Right ventricle myocardium superior (tissue), 1 donor: Measurements from ENCODE around the gene LRRC1. TPM values are rescaled to one million over a fixed set of nuclear protein-coding genes. Genes with fewer than 3 reads are reported as not detected.

Experiments used
- ATAC-seq: fragments of 200-7000 bp; cut with Tn5 transposase; one replicate; pipeline ENCODE4 v1.9.1; 2020; ENCODE audit warnings: mild to moderate bottlenecking; ENCODE audit not compliant: poor library complexity
- DNase-seq: peaks from one replicate; pipeline ENCODE4 v3.0.0-alpha.2; 2020
- intact Hi-C: fragments of 100-400 bp; cut with DNase I; formaldehyde crosslinking; loops from one replicate; pipeline ENCODE4 v1.11.2; 2022
- total RNA-seq: library from RNA; stranded (reverse); fragmentation: NEBNext Ultra II Directional; extraction: Animal tissue kit (Norgen Biotek cat#: 25700); gene quantifications from one replicate; pipeline ENCODE4 v1.2.1, GENCODE V29; 2021
- donor health status: DM: no; HTN: yes; CAD: no; lungs with severe emphysema.

The LRRC1 gene
- total RNA-seq, 1 donor from 2014 or later = 1.8 TPM

DNA sequence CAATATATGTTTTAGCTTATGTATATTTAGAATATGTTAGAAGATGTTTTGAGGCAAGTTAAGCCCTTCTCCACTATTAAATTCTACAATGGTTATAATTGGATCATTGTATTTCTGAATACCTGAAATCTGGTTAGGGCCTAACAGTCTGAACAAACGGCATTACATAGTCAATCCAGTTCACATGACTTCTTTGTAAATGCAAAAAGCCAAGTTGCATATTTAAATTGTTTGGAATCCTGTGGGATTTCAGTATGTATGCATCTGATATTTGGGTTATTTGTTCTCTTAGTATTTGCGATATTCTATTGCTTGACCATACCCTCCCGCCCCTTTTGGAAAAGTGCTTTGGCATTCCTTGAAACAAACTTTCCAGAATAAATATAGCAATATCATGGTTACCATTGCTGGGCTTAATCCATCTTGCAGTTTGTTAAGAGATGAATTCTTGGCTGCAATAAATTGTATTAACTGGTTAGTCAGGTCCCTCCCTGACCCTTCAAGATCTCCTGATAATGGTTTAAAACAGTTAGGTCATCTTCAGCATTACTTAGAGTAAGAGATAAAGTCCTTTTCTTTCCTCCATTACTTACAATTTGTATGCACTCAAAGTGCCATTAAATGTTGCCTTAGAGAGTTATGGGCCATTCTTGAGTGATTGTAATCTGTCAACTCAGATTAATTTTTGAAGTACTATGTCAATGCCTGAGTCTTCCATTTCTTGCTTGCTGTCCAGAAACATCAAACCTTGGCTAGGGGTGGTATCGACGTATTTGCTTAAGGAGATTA, 36.5 kb downstream of the LRRC1 start:
- no peak for ATAC-seq
- intact Hi-C loops = no loop called here
- no peak for DNase-seq

DNA sequence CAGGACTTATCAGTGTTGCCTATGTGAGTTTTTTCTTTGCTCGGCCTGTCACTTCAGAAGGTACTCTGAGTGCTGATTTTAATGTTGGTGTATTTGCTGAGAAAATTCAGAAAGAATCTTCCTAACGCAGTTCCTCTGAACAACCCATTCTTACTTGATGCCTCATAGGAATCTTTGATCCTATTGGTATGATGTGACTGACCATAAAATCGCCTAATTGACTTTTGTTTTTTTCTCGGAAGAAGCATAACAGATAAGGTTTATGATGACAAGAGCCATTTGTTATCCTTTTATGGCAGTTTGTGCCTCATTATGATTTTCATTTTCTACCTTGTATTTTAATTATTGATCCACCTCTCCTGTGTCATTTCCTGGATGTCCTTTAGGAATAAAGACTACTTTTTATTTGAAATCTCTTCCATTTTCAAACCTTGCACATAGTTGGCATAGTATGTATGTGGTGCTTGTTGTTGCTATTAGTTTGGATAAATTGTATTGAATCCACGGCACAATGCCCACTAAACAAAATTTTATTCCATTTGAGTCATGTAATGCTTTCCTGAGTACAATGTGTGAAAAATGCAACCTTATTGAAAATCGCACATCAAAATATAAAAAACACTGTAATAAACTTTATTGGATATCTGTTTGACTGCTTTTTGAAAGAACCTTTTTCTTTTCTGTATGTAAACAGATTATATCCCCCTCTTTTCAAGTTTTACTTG, 37.3 kb downstream of the LRRC1 start:
- intact Hi-C loops = no loop called here
- no peak for DNase-seq
- ATAC-seq = no peak

DNA sequence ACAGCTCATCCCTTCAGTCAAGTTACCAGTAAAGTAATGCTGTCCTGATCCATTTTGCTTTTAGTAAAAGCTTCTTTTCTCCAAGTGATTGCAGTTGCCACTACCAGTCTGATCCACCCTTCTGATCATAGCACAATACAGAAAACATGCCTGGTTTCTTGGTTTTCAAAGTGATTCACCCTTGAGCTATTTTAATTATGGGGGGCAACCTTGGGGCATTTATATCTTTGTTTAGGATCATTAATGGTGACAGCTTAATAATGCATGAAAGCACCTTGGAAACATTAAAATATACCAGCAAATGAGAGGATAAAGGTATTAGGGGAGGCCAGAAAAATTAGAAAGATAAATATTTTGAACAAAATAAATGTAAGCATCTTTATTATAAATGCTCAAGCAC, 38.4 kb downstream of the LRRC1 start:
- intact Hi-C loops = no loop called here
- ATAC-seq = no peak
- no peak for DNase-seq

DNA sequence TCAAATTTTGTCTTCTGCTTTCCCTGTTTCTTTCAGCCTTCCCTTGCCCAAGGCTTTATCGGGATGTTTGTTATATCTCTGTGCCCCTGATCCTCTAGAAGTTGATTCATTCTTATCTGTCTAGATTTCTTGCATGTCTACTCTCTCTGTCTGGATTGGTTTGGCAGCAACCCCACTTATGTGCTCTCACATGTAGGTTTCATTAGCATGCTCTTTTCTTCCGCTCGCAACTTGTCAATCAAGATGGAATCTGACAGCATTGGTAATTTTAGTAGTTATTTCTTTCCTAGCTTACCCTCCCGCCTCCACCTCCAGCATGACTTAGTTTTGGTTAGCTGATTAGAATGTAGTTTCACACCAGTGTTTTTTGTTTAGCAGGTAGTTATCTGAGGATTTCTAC, 39.3 kb downstream of the LRRC1 start:
- intact Hi-C loops = no loop called here
- DNase-seq = no peak
- ATAC-seq = no peak

DNA sequence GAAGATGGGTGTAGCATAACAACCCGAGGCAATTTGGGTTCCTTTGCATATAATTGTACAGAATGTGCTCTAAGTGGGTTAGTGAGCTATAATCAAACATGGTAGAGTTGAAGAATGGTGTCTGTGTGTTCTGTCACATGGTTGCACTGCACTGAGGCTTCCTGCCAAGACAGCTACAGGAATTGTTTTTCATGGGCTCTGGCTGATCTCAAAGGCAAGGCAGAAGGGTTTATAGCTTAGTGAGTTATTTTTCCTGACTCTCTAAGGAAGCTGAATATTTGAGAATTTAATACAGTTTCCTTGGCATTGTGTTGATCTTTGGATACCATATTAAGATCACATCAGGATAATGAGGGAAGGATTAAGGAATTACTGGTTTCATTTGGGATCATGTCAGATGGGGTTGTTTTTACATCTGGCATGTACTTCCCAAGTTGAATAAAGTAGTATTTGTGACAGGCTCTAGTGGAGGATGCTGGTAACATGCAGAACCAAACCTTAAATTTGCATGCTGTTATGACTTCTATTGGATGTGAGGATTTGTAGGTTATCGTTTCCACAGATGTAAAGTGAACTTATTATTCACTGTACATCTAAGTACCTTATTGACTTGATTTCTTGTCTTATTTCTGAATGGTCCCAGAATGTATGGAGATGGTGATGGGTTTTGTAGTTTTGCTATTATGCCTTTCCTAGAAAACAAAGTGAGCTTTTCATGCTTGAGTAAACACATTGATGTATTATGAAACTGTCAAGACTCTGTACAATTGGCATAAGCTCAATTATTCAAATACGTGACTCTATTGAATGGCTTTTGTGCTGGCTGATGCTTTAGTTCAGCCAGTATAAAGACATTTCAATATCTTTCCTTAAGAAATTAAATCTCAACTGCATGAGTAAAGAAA, 43.3 kb downstream of the LRRC1 start:
- DNase-seq (no peak), ATAC-seq (peak; percentile 69)
- intact Hi-C loops = no loop called here

DNA sequence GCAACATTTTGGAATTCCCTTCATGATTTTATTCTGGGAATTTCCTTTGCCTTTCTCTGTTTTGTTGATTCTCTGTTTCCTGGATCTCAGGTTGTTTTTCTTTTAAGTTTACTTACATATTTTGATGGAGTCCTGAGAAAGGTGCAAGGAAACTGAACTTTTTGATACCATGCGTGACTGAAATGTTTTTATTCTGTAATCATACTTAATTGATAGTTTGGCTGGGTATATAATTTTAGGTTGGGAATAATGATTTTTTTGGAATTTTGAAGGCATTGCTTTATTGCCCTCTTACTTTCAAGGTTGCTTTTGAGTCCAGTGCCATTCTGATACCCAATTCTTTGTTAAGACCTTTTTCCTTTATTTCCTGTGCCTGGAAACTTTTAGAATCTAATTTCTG, 45.2 kb downstream of the LRRC1 start:
- DNase-seq (no peak), ATAC-seq (no peak)
- intact Hi-C loops = no loop called here

DNA sequence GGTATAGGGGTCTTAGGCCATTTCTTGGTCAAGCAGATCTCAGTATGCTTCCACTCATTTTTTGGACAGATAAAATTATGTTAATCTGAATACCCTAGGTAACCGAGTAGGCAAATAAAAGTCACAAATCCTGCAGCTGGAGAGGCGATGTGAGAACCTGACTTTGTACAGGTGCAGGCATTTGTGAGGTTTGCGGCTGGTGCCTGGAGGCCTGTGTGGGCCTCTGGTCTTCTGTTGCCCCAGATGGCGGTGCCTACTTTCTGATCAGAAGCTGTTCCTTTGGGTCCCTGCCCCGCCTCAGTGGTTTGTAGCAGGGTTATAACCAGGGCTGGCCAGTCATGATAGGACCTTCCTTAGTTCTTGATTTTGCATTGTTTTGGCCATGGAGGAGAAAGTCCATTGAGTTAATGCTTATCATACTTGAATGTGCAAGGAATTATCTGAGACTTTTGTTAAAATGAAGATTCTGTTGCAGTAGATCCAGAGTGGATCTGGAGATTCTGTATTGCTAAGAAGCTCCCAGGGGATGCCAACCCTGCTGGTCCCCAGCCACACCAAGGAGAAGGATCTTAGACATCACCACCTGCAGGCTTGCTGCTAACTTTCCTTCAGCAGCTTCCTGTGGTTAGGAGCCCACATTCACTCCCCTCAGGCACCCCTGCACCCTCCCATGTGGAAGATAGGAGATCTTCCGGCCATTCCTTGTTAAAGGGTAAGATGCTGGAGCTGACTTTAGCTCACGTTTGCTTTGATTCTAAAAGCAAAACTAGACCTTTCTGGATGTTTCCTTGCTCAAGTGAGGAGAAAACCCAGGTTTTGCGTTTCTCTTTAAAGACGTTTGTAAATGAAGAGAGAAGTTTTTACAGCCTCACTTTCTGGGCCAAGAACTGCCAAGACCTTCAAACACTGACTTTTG, 50.7 kb downstream of the LRRC1 start:
- ATAC-seq (no peak), DNase-seq (no peak)
- intact Hi-C loops = no loop called here

DNA sequence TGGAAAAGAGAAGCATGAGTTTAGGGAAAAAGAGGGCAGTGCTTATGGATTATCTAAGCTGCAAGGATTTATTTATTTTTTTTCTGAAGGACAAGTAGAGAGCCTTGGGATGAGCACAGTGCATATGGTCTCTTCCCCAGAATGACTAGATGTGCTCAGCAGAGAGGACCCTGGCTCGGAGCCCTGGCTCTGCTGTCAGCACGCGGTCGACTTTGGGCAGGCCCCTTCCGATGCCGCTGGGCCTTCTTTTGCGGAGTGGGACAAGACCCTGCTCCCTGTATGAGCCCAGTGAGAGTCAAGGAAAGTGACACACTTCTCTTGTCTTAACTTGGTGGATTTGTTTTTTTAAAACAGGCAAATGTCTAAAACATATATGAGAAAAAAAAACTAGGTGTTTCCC, 51.4 kb downstream of the LRRC1 start:
- no peak for ATAC-seq
- DNase-seq = no peak
- intact Hi-C loops = no loop called here

DNA sequence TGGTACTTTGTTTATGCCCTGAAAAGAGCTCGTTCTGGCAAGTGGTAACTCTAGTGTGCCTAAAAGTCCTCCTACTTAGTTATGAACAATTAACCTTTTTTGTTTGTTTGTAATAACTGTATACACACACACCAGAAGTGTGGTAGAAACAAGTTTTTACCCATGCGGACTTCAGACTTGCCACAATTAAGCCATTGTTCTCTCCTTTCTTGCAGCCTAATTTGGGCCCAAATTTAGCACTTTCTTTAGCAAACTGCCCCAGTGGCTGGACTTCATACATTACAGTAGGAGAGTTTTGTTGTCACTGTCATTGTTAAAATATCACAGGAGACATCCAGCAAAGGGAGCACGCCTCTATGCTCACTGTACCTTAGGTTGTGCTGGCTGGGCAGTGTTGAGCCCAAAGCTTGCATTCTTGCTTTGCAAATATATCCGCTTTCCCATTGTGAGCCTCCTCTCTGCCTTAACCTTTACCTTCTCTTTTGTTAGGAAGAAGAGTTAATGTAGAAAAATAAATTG, 53.0 kb downstream of the LRRC1 start:
- DNase-seq = no peak
- no peak for ATAC-seq
- intact Hi-C loops = no loop called here

DNA sequence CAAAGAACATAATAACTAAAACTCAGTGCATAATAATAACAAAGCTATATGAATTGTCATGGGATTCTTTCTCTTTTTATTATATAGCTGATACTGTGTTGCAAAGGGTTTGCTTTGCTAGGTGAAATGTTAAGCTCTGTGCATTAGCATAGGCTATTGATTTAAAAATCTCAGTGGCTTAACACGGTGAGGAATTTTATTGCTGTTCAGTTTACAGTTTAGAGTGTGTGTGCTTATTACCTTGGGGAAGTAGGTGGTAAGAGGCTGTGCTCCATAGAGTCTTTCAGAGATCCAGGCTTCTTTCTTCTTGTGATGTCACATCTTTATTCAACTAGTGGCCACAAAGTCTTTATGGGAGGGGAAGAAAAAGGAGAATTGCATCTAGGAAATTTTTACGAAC, 55.7 kb downstream of the LRRC1 start:
- DNase-seq (no peak), ATAC-seq (no peak)
- intact Hi-C loops = no loop called here

DNA sequence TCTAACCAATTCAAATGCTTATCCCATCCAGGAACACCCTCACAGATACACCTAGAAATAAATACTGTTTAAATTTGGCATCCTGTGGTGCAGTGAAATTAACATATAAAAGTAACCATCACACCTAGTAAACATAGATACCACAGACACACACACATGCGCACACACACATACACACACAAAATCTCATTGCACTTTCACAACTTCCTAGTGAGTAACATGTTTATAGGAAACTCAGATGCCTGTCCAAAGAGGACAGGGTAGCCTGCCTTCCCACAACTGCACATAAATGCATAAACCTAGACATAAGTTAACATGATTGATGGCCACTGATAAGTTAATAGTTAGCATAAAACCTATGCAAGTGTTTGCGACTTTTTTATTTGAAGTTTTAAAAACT, 56.8 kb downstream of the LRRC1 start:
- DNase-seq (no peak), ATAC-seq (no peak)
- intact Hi-C loops = no loop called here

DNA sequence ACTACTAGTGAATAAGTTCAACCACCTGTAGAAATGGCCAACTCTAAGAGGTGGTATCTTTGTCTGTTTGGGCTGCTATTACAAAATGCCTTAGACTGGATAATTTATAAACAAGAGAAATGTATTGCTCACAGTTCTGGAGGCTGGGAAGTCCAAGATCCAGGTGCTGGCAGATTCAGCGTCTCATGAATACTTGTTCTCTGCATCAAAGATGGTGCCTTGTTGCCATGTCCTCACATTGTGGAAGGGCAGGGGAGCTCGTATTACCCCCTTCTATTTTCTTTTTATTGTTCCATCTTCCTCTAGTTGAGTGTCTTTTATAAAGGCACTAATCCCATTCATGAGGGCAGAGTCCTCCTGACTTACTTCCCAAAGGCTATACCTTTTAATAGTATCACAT, 58.0 kb downstream of the LRRC1 start:
- DNase-seq (no peak), ATAC-seq (no peak)
- intact Hi-C loops = no loop called here

DNA sequence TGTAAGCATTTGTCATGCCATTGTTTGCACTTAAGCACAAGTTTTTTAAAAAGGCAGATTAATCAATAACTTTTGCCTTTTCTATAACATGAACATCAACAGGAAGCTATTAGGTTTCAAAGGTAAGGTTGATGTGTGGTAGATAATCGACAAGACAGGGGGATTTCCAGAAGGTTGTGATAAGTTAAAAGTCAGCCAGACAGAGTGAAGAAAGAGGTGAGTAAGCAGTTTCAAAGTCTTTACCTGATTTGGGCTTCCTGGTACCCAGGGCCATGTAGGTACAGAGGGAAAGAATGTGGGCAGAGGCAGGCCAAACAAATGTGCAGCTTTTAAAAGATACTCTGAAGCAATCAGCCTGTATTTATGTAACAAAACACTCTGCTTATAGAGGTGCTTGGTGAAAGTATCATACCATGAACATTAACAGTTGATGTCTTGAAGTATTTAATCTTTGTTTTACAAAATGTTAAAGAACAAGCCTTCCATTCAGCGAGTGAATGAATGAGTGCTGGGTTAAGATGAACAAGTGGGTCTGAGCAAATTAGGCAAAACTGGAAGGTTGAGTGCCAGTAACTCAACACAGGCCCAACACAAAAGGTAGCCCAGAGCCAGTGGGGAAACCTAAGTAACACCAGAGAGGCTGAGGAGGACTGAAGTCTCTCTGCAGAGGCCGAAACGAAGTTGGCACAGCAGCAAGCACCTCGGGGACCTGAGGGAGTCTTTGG, 60.2 kb downstream of the LRRC1 start:
- intact Hi-C loops = no loop called here
- no peak for DNase-seq
- no peak for ATAC-seq

DNA sequence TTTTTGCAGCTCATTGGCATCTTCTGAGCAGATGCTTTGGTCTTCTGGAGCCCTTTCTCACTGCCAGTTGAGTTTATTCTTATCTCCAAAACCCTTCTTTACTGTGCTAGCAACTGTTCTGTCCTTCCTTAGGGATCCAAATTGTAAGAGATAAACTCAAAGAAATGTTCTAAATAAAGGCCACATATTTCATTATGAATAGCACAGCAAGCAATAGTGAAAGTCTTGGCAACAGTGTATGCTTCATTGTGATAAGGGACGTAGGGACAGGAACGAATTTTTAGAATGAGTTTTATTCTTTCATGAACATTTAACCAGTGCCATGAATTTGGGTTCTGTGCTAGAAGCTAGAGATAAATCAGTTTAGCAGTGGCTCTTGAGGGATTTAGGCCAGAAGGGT, 61.1 kb downstream of the LRRC1 start:
- DNase-seq = no peak
- intact Hi-C loops = no loop called here
- ATAC-seq = peak; percentile 27

DNA sequence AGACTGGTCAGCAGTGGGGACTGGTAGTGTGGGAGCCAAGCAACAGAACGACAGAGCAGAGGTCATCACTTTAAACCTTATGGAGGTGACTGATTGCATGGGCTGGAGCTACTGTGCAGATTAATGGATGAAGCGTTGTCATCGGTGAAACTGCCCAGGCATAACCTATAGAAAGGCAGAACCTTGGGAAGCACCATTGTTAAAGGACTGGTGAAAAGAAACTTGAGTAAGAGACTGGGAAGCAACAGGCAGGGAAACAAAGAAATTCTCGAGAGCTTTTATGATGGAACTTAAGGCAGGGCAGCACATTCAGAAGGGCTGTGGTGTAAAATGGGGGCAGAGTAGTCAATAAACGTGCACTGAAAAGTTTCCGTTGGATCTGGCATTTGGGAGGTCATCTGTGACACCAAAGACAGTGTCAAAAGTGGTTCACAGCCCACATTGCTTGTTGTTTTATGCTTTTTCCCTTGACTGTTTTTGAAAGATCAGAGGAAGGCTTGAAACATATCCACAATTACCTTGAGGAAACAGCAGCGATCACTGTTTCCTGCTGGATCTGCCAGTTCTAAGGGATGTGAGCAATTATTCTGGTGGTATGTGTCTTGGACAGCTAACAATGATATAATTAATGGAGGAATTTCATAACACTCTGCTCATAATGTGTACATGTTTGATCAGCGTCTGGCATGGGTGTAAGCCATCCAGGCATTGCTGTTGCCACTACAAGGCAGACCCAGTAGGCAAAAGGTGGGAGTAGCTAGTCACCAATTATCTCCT, 62.7 kb downstream of the LRRC1 start:
- intact Hi-C loops = no loop called here
- no peak for ATAC-seq

DNA sequence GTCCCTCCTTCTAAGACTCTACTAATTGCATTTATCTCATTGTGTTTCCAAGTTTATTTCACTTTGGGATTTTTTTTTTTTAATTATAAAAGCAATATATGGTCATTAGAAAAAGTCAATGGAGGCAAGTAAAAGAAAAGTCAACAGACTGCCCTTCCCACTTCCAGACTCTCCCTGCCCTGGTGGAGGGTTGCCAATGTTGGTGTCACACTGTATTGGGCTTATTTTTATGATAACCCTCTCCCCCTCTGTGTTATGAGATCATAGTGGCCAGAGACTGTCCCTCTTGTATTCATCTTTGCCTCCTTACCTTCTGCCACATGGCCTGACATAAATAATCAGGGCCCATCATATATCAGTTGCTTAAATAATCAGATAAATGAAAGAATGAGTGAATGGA, 63.4 kb downstream of the LRRC1 start:
- ATAC-seq (no peak), DNase-seq (no peak)
- intact Hi-C loops = no loop called here

More for the DNA sequence above, 62.7 kb downstream of the LRRC1 start:
- no peak for DNase-seq

DNA sequence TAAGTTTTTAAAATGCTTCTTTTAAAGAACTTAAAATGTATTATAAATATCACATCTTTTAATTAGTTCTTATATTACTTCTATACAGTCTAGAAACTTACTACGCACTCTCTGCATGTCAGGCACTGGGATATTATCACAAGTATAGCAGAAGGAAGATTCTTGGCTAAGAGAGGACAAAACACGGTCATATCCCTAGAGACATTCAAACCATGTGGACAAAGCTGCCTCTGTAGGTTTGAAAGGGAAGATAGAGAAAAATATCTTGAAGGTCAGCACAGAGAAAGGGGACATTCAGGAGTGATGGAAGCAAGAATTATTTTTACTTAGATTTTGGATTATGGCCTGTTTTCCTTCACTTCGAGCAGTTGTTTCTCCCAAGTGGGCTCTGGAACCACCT, 64.1 kb downstream of the LRRC1 start:
- ATAC-seq (no peak), DNase-seq (no peak)
- intact Hi-C loops = no loop called here
